ENCODE data around the gene RIPOR3. TPM values are rescaled to one million over a fixed set of nuclear protein-coding genes. Genes with fewer than 3 reads are reported as not detected.

Gene RIPOR3
- polyA plus RNA-seq, 1 of the 3 experiments (the other 2 are of a cell fraction), result 1.2 TPM

DNA sequence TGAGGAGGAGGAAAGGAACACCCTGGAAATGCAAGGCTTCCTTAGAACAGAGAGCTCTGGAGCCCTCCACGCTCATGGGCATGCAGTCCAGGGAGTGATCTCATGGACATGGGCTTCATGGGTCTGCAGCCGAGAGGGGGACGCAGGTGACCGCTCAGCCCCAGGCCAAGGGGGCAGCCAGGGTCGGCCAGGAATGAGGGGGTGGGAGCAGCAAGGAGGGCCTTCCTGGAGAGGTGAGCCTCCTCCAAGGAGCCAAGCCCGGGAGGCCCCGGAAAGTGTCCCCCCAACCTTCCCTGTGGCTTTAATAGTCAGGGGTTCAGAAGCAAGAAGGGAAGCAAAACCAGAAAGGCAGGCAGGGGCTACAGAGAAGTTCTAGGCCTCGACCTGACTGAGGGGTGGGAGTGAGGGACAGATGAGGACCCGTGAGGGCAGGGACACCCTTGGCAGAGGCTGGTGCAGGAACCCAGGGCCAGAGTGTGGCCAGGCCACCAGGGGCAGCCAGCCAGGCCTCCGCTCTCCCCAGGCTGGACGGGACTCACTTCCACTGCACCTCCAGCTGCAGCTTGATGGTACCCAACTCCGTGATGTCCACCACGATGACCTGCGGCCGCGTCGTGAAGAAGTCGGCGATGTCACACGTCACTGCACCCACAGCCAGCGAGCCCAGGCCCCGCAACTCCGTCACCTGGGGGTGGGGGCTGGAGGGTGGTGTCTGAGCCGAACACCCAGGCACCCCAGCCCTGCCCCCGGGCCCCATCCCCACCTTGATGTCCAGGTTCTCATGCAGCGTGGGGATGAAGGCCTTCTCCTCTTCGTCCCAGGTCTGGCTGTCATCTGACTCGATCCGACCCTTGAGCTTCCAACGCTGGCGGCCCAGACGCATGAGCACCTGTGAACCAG is 83.2 kb downstream of the RIPOR3 start:
- no peaks in the 10 kb centered on the region for H4K20me1 ChIP-seq (ENCODE audit: insufficient read depth)
- ChIA-PET CTCF (interaction anchor here (1.2 to 1.9 kb wide), 3 partner anchors 20 to 29 kb away, joined by 3 to 4 read pairs (median 3); no protein-coding TSS in a partner anchor), POLR2A (no interaction called here)
- DNase-seq, result no peak
- H2AFZ ChIP-seq (ENCODE audit: low read depth), result no peak overlapping the region
- no peak overlapping the region for H3K4me2 ChIP-seq
- no peaks in the 10 kb centered on the region for H3K27me3 ChIP-seq (ENCODE audit: insufficient read depth)
- no peaks in the 10 kb centered on the region for H3F3A ChIP-seq (replicated peaks; ENCODE audit: insufficient read depth)
- no peak overlapping the region for H3K27ac ChIP-seq (ENCODE audit: low read depth in 2 of 2, low read length in 1 of 2)
- H3K4me1 ChIP-seq (ENCODE audit: control insufficient read depth in 1 of 2, insufficient read depth in 2 of 2, low read depth in 1 of 2, low read length in 1 of 2), result no peaks in the 10 kb centered on the region
- no peaks in the 10 kb centered on the region for H3K79me2 ChIP-seq (ENCODE audit: insufficient read depth)
- TF ChIP-seq, protein P1, sequence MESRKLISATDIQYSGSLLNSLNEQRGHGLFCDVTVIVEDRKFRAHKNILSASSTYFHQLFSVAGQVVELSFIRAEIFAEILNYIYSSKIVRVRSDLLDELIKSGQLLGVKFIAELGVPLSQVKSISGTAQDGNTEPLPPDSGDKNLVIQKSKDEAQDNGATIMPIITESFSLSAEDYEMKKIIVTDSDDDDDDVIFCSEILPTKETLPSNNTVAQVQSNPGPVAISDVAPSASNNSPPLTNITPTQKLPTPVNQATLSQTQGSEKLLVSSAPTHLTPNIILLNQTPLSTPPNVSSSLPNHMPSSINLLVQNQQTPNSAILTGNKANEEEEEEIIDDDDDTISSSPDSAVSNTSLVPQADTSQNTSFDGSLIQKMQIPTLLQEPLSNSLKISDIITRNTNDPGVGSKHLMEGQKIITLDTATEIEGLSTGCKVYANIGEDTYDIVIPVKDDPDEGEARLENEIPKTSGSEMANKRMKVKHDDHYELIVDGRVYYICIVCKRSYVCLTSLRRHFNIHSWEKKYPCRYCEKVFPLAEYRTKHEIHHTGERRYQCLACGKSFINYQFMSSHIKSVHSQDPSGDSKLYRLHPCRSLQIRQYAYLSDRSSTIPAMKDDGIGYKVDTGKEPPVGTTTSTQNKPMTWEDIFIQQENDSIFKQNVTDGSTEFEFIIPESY (IDR thresholded peaks at IDR 0.05; ENCODE audit: borderline replicate concordance, low read depth), result no peak
- no peak for TF ChIP-seq CHD2 (IDR thresholded peaks at IDR 0.05; ENCODE audit: low read length, partially characterized antibody)
- TF ChIP-seq GABPA (IDR thresholded peaks at IDR 0.05; ENCODE audit: low read depth), result no peak
- TF ChIP-seq, protein P2, sequence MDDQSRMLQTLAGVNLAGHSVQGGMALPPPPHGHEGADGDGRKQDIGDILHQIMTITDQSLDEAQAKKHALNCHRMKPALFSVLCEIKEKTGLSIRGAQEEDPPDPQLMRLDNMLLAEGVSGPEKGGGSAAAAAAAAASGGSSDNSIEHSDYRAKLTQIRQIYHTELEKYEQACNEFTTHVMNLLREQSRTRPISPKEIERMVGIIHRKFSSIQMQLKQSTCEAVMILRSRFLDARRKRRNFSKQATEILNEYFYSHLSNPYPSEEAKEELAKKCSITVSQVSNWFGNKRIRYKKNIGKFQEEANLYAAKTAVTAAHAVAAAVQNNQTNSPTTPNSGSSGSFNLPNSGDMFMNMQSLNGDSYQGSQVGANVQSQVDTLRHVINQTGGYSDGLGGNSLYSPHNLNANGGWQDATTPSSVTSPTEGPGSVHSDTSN (IDR thresholded peaks at IDR 0.05), result no peak
- no peak for TF ChIP-seq RAD21 (IDR thresholded peaks at IDR 0.05; ENCODE audit: low read length)
- TF ChIP-seq SMC3 (IDR thresholded peaks at IDR 0.05; ENCODE audit: low read depth, low read length), result no peak
- no peak for TF ChIP-seq EZH2phosphoT487 (IDR thresholded peaks at IDR 0.05; ENCODE audit: borderline replicate concordance, low read depth)
- TF ChIP-seq JUND (IDR thresholded peaks at IDR 0.05), result no peak
- no peak for TF ChIP-seq GATA2 (CRISPR knock-in tag; IDR thresholded peaks at IDR 0.05)
- H3K9me2 ChIP-seq, result no peaks in the 10 kb centered on the region
- no peak overlapping the region for H3K4me3 ChIP-seq (ENCODE audit: low read depth in 2 of 2, low read length in 1 of 2)
- 91% methylated on average over 28 of the region's 32 CpGs for WGBS (ENCODE audit: low lambda C conversion rate)
- no peaks in the 10 kb centered on the region for H3K36me3 ChIP-seq (replicated peaks in 1 of 2; ENCODE audit: control insufficient read depth in 1 of 2, insufficient read depth in 2 of 2, low read length in 1 of 2)
- H3K9me3 ChIP-seq, result no peaks in the 10 kb centered on the region
- H3K9ac ChIP-seq, result no peak overlapping the region

DNA sequence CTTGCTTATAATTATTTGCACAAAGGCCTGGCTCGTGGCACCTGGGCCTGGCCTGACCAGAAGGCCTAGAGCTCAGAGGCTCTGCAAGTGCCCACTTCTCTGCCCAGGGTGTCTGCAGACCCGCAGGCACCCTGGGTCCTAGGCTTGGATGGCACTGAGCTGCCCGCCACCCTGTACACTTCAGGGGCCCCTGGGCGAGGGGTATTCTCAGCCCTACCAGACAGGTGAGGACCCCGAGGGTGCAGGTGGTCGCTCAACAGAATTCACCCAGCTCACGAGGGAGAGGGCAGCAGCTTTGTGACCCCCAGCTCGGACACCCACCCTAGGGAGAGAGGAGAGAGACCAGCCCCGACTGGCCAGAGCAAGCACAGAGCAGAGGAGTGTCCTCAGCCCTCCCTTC is 83.9 kb downstream of the RIPOR3 start:
- Histone ChIP-seq H3K27me3 (ENCODE audit: insufficient read depth) (no peaks in the 10 kb centered on the region), H3K4me2 (no peak overlapping the region), H3K36me3 (replicated peaks in 1 of 2; ENCODE audit: control insufficient read depth in 1 of 2, insufficient read depth in 2 of 2, low read length in 1 of 2) (no peaks in the 10 kb centered on the region), H4K20me1 (ENCODE audit: insufficient read depth) (no peaks in the 10 kb centered on the region), H2AFZ (ENCODE audit: low read depth) (no peak overlapping the region), H3K4me3 (ENCODE audit: low read depth in 2 of 2, low read length in 1 of 2) (no peak overlapping the region), H3K9ac (no peak overlapping the region), H3K79me2 (ENCODE audit: insufficient read depth) (no peaks in the 10 kb centered on the region), H3K27ac (ENCODE audit: low read depth in 2 of 2, low read length in 1 of 2) (no peak overlapping the region), H3K9me2 (no peaks in the 10 kb centered on the region), H3K4me1 (ENCODE audit: control insufficient read depth in 1 of 2, insufficient read depth in 2 of 2, low read depth in 1 of 2, low read length in 1 of 2) (no peaks in the 10 kb centered on the region), H3K9me3 (no peaks in the 10 kb centered on the region), H3F3A (replicated peaks; ENCODE audit: insufficient read depth) (no peaks in the 10 kb centered on the region)
- ChIA-PET CTCF (interaction anchor here (1.9 kb wide), 1 partner anchor 28 kb away, joined by 4 read pairs; no protein-coding TSS in a partner anchor), POLR2A (no interaction called here)
- 84% methylated on average over 7 of the region's 9 CpGs for WGBS (ENCODE audit: low lambda C conversion rate)
- no peak for DNase-seq
- TF ChIP-seq, protein P3, sequence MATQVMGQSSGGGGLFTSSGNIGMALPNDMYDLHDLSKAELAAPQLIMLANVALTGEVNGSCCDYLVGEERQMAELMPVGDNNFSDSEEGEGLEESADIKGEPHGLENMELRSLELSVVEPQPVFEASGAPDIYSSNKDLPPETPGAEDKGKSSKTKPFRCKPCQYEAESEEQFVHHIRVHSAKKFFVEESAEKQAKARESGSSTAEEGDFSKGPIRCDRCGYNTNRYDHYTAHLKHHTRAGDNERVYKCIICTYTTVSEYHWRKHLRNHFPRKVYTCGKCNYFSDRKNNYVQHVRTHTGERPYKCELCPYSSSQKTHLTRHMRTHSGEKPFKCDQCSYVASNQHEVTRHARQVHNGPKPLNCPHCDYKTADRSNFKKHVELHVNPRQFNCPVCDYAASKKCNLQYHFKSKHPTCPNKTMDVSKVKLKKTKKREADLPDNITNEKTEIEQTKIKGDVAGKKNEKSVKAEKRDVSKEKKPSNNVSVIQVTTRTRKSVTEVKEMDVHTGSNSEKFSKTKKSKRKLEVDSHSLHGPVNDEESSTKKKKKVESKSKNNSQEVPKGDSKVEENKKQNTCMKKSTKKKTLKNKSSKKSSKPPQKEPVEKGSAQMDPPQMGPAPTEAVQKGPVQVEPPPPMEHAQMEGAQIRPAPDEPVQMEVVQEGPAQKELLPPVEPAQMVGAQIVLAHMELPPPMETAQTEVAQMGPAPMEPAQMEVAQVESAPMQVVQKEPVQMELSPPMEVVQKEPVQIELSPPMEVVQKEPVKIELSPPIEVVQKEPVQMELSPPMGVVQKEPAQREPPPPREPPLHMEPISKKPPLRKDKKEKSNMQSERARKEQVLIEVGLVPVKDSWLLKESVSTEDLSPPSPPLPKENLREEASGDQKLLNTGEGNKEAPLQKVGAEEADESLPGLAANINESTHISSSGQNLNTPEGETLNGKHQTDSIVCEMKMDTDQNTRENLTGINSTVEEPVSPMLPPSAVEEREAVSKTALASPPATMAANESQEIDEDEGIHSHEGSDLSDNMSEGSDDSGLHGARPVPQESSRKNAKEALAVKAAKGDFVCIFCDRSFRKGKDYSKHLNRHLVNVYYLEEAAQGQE (IDR thresholded peaks at IDR 0.05; ENCODE audit: low read depth, low read length), result no peak
- no peak for TF ChIP-seq SIN3A (IDR thresholded peaks at IDR 0.05; ENCODE audit: borderline replicate concordance, low read depth, low read length)
- no peak for TF ChIP-seq JUND (IDR thresholded peaks at IDR 0.05)
- TF ChIP-seq POLR2AphosphoS5 (IDR thresholded peaks at IDR 0.05; ENCODE audit: low read depth, low read length), result no peak
- TF ChIP-seq MXI1 (IDR thresholded peaks at IDR 0.05; ENCODE audit: low read depth, low read length), result no peak
- TF ChIP-seq TAF1 (IDR thresholded peaks at IDR 0.05; ENCODE audit: borderline replicate concordance, low read depth, low read length), result no peak
- TF ChIP-seq NFIC (IDR thresholded peaks at IDR 0.05; ENCODE audit: borderline replicate concordance), result no peak
- TF ChIP-seq, protein P1 (IDR thresholded peaks at IDR 0.05; ENCODE audit: borderline replicate concordance, low read depth), result no peak
- no peak for TF ChIP-seq TCF12 (IDR thresholded peaks at IDR 0.05)
- no peak for TF ChIP-seq MEF2A (IDR thresholded peaks at IDR 0.05; ENCODE audit: borderline replicate concordance, low read depth)
- no peak for TF ChIP-seq FOXJ3 (CRISPR knock-in tag; IDR thresholded peaks at IDR 0.05)

Data from SK-N-SH (cell line).